ENCODE data around the gene C1RL. TPM values are rescaled to one million over a fixed set of nuclear protein-coding genes. Genes with fewer than 3 reads are reported as not detected.
A peak's percentile ranks its signal among the peaks of the same experiment; 100 is the strongest.

Gene C1RL
- total RNA-seq = 10 to 100 TPM; 14.0 to 30.6 TPM

GRCh38 chr12:7108796-7109571 is at the start of gene C1RL:
TSS of gene C1RL (minus strand) at chr12:7109214. CDS start at chr12:7109180, 34 bp downstream.
- Mint-ChIP-seq H3K9me3 (peaks cover 10% of the 10 kb centered on the region), H3K4me1 (peaks cover 20% of the 10 kb centered on the region), H3K4me3 (peak within 1 kb of the TSS; percentile 97), H3K27me3 (no peaks in the 10 kb centered on the region), H3K36me3 (ENCODE audit: low read depth) (peaks cover 56% of the 10 kb centered on the region), H3K27ac (peak within 1 kb of the TSS; percentile 95)
- ATAC-seq (replicated peaks) = peak; percentile 42

- no peaks in the 10 kb centered on the region for H3K27me3 Mint-ChIP-seq
- no peak overlapping the region for H3K4me3 Mint-ChIP-seq
- H3K9me3 Mint-ChIP-seq = no peaks in the 10 kb centered on the region
- no peak for ATAC-seq (replicated peaks)
- peaks cover 37% of the 10 kb centered on the region for H3K36me3 Mint-ChIP-seq (ENCODE audit: low read depth)
- H3K4me1 Mint-ChIP-seq = peaks cover 2% of the 10 kb centered on the region
- H3K27ac Mint-ChIP-seq = no peak overlapping the region
Measured at GRCh38 chr12:7157391-7157790, 48.4 kb upstream of the C1RL start.

GRCh38 chr12:7156259-7157197 is 47.5 kb upstream of the C1RL start:
- H3K4me1 Mint-ChIP-seq = no peaks in the 10 kb centered on the region
- no peaks in the 10 kb centered on the region for H3K9me3 Mint-ChIP-seq
- H3K36me3 Mint-ChIP-seq (ENCODE audit: low read depth) = peaks cover 45% of the 10 kb centered on the region
- H3K4me3 Mint-ChIP-seq = no peak overlapping the region
- ATAC-seq (replicated peaks) = no peak
- H3K27ac Mint-ChIP-seq = no peak overlapping the region
- H3K27me3 Mint-ChIP-seq = no peaks in the 10 kb centered on the region

GRCh38 chr12:7155471-7156034 is 46.5 kb upstream of the C1RL start:
- no peaks in the 10 kb centered on the region for H3K27me3 Mint-ChIP-seq
- no peaks in the 10 kb centered on the region for H3K4me1 Mint-ChIP-seq
- ATAC-seq (replicated peaks) = no peak
- no peak overlapping the region for H3K27ac Mint-ChIP-seq
- H3K9me3 Mint-ChIP-seq = no peaks in the 10 kb centered on the region
- H3K4me3 Mint-ChIP-seq = no peak overlapping the region
- peaks cover 54% of the 10 kb centered on the region for H3K36me3 Mint-ChIP-seq (ENCODE audit: low read depth)

- Mint-ChIP-seq H3K4me1 (no peaks in the 10 kb centered on the region), H3K9me3 (no peaks in the 10 kb centered on the region), H3K4me3 (no peak overlapping the region), H3K36me3 (ENCODE audit: low read depth) (peaks cover 60% of the 10 kb centered on the region), H3K27me3 (no peaks in the 10 kb centered on the region), H3K27ac (no peak overlapping the region)
- no peak for ATAC-seq (replicated peaks)
Measured at GRCh38 chr12:7154901-7155470, 46.0 kb upstream of the C1RL start.

GRCh38 chr12:7154042-7154441 is 45.0 kb upstream of the C1RL start:
- no peak overlapping the region for H3K27ac Mint-ChIP-seq
- H3K36me3 Mint-ChIP-seq (ENCODE audit: low read depth) = peaks cover 69% of the 10 kb centered on the region
- H3K9me3 Mint-ChIP-seq = no peaks in the 10 kb centered on the region
- no peaks in the 10 kb centered on the region for H3K4me1 Mint-ChIP-seq
- H3K27me3 Mint-ChIP-seq = no peaks in the 10 kb centered on the region
- no peak for ATAC-seq (replicated peaks)
- no peak overlapping the region for H3K4me3 Mint-ChIP-seq

GRCh38 chr12:7152818-7153217 is 43.8 kb upstream of the C1RL start:
- no peaks in the 10 kb centered on the region for H3K4me1 Mint-ChIP-seq
- H3K9me3 Mint-ChIP-seq = no peaks in the 10 kb centered on the region

GRCh38 chr12:7151532-7151931 is 42.5 kb upstream of the C1RL start:
- H3K27me3 Mint-ChIP-seq = no peaks in the 10 kb centered on the region
- H3K4me1 Mint-ChIP-seq = no peaks in the 10 kb centered on the region
- no peak overlapping the region for H3K27ac Mint-ChIP-seq
- no peak for ATAC-seq (replicated peaks)
- H3K36me3 Mint-ChIP-seq (ENCODE audit: low read depth) = peaks cover 91% of the 10 kb centered on the region
- H3K9me3 Mint-ChIP-seq = no peaks in the 10 kb centered on the region
- H3K4me3 Mint-ChIP-seq = no peak overlapping the region

More at GRCh38 chr12:7152818-7153217, 43.8 kb upstream of the C1RL start:
- Mint-ChIP-seq H3K27ac (no peak overlapping the region), H3K27me3 (no peaks in the 10 kb centered on the region), H3K4me3 (no peak overlapping the region), H3K36me3 (ENCODE audit: low read depth) (peaks cover 82% of the 10 kb centered on the region)
- ATAC-seq (replicated peaks) = no peak

GRCh38 chr12:7150841-7151240 is 41.8 kb upstream of the C1RL start:
- H3K36me3 Mint-ChIP-seq (ENCODE audit: low read depth) = peaks cover 91% of the 10 kb centered on the region

GRCh38 chr12:7150356-7150755 is 41.3 kb upstream of the C1RL start:
- peaks cover 92% of the 10 kb centered on the region for H3K36me3 Mint-ChIP-seq (ENCODE audit: low read depth)
- H3K4me1 Mint-ChIP-seq = no peaks in the 10 kb centered on the region
- no peaks in the 10 kb centered on the region for H3K9me3 Mint-ChIP-seq
- H3K4me3 Mint-ChIP-seq = no peak overlapping the region
- no peak overlapping the region for H3K27ac Mint-ChIP-seq
- no peak for ATAC-seq (replicated peaks)
- no peaks in the 10 kb centered on the region for H3K27me3 Mint-ChIP-seq

More at GRCh38 chr12:7150841-7151240, 41.8 kb upstream of the C1RL start:
- Mint-ChIP-seq H3K27ac (no peak overlapping the region), H3K4me1 (no peaks in the 10 kb centered on the region), H3K27me3 (no peaks in the 10 kb centered on the region), H3K9me3 (no peaks in the 10 kb centered on the region), H3K4me3 (no peak overlapping the region)
- no peak for ATAC-seq (replicated peaks)

GRCh38 chr12:7146906-7147305 is 37.9 kb upstream of the C1RL start:
- H3K4me1 Mint-ChIP-seq = no peaks in the 10 kb centered on the region
- H3K36me3 Mint-ChIP-seq (ENCODE audit: low read depth) = peaks cover 84% of the 10 kb centered on the region
- H3K27ac Mint-ChIP-seq = no peak overlapping the region
- ATAC-seq (replicated peaks) = no peak
- no peaks in the 10 kb centered on the region for H3K9me3 Mint-ChIP-seq
- H3K27me3 Mint-ChIP-seq = no peaks in the 10 kb centered on the region
- H3K4me3 Mint-ChIP-seq = no peak overlapping the region

- Mint-ChIP-seq H3K36me3 (ENCODE audit: low read depth) (peaks cover 85% of the 10 kb centered on the region), H3K27me3 (no peaks in the 10 kb centered on the region), H3K4me3 (no peak overlapping the region), H3K4me1 (no peaks in the 10 kb centered on the region), H3K27ac (peak overlapping the region; percentile 20), H3K9me3 (no peaks in the 10 kb centered on the region)
- ATAC-seq (replicated peaks) = no peak
Measured at GRCh38 chr12:7146228-7146627, 37.2 kb upstream of the C1RL start.

- Mint-ChIP-seq H3K27me3 (no peaks in the 10 kb centered on the region), H3K9me3 (no peaks in the 10 kb centered on the region), H3K36me3 (ENCODE audit: low read depth) (peaks cover 85% of the 10 kb centered on the region), H3K4me3 (no peak overlapping the region), H3K4me1 (no peaks in the 10 kb centered on the region), H3K27ac (peak overlapping the region; percentile 23)
- ATAC-seq (replicated peaks) = no peak
Measured at GRCh38 chr12:7145671-7146070, 36.7 kb upstream of the C1RL start.

GRCh38 chr12:7144414-7145120 is 35.6 kb upstream of the C1RL start:
- H3K4me1 Mint-ChIP-seq = peaks cover 5% of the 10 kb centered on the region

More at GRCh38 chr12:7144414-7145120, 35.6 kb upstream of the C1RL start:
- no peak overlapping the region for H3K4me3 Mint-ChIP-seq
- peaks cover 84% of the 10 kb centered on the region for H3K36me3 Mint-ChIP-seq (ENCODE audit: low read depth)
- no peaks in the 10 kb centered on the region for H3K27me3 Mint-ChIP-seq
- no peaks in the 10 kb centered on the region for H3K9me3 Mint-ChIP-seq
- peak; percentile 26 for ATAC-seq (replicated peaks)
- no peak overlapping the region for H3K27ac Mint-ChIP-seq
